Smooth muscle cell (in vitro differentiated cells): ENCODE data around the gene OR13J1. TPM values are rescaled to one million over a fixed set of nuclear protein-coding genes. Genes with fewer than 3 reads are reported as not detected.

Experiments
- DNase-seq: peaks from one replicate; lab custom pipeline; 2025; ENCODE audit not compliant: unreplicated experiment; lab: John Stamatoyannopoulos, UW
- H2AFZ ChIP-seq: fragments of 200-600 bp; sonication (generic); 2 replicates; pipeline ENCODE4 v1.6.0; 2016; ENCODE audit warnings: antibody characterized with exemption, low read depth, mild to moderate bottlenecking
- H3F3A ChIP-seq: fragments of 200-600 bp; sonication (generic); 2 replicates; pipeline ENCODE4 v1.6.0; 2017; ENCODE audit warnings: antibody characterized with exemption, low read depth
- H3K27ac ChIP-seq: fragments of 200-600 bp; sonication (generic); 2 replicates; pipeline ENCODE4 v1.5.1; 2016; ENCODE audit warnings: low read depth, mild to moderate bottlenecking
- H3K27me3 ChIP-seq: fragments of 200-600 bp; sonication (generic); 2 replicates; pipeline ENCODE4 v1.6.1; 2016; ENCODE audit warnings: low read depth, mild to moderate bottlenecking
- H3K36me3 ChIP-seq: fragments of 200-600 bp; sonication (generic); 2 replicates; pipeline ENCODE4 v1.5.1; 2016; ENCODE audit warnings: low read depth
- H3K4me1 ChIP-seq: fragments of 200-600 bp; sonication (generic); 2 replicates; pipeline ENCODE4 v1.5.1; 2016; ENCODE audit warnings: low read depth
- H3K4me2 ChIP-seq: fragments of 200-600 bp; sonication (generic); 2 replicates; pipeline ENCODE4 v1.6.0; 2016; ENCODE audit warnings: mild to moderate bottlenecking
- H3K4me3 ChIP-seq: fragments of 200-600 bp; sonication (generic); 2 replicates; pipeline ENCODE4 v1.5.1; 2016; ENCODE audit warnings: mild to moderate bottlenecking
- H3K79me2 ChIP-seq: fragments of 200-600 bp; sonication (generic); 2 replicates; pipeline ENCODE4 v1.6.0; 2016; ENCODE audit warnings: low read depth, mild to moderate bottlenecking
- H3K9ac ChIP-seq: fragments of 200-600 bp; sonication (generic); 2 replicates; pipeline ENCODE4 v1.6.0; 2016; ENCODE audit warnings: low read depth
- H3K9me3 ChIP-seq: fragments of 200-600 bp; sonication (generic); replicated peaks from 2 replicates; pipeline ENCODE4 v1.5.1; 2016; ENCODE audit warnings: low read depth
- H4K20me1 ChIP-seq: fragments of 200-600 bp; sonication (generic); 2 replicates; pipeline ENCODE4 v1.6.0; 2016; ENCODE audit warnings: low read depth
- CTCF ChIP-seq: fragments of 200-600 bp; sonication (generic); IDR thresholded peaks from 2 replicates; pipeline ENCODE4 v1.5.1; 2017; ENCODE audit warnings: borderline replicate concordance, mild to moderate bottlenecking, antibody characterized with exemption; ENCODE audit not compliant: insufficient read depth, poor library complexity, severe bottlenecking
- WGBS: methylation state at CpG from one replicate; pipeline ENCODE4 v1.1.7; 2016; ENCODE audit warnings: low lambda C conversion rate; 5-methylcytosine and 5-hydroxymethylcytosine counted together
- polyA plus RNA-seq: library from polyadenylated mRNA; unstranded; fragments of >200 nt; fragmentation: Nextera tagmentation; extraction: Ambion mirVana; gene quantifications from 2 replicates; pipeline ENCODE4 v1.2.1, GENCODE V29; 2016
- total RNA-seq: library from RNA; depleted of rRNA; stranded (reverse); fragments of >200 nt; gene quantifications from 2 replicates; pipeline ENCODE4 v1.2.3, GENCODE V29; 2014

The OR13J1 gene
- total and polyA plus RNA-seq, 2 experiments from 2014 or later = not detected

GRCh38 chr9:35842020-35842745 is 28.0 kb downstream of the OR13J1 start:
- H3K4me1 ChIP-seq = peaks cover 13% of the 10 kb centered on the region
- 96% methylated on average over 17 of the region's 17 CpGs for whole genome bisulfite sequencing
- no peak overlapping the region for H3K4me3 ChIP-seq
- H3K9ac ChIP-seq = no peak overlapping the region
- H3K4me2 ChIP-seq = no peak overlapping the region
- no peak for DNase-seq
- H3K9me3 ChIP-seq = no peaks in the 10 kb centered on the region
- H3K36me3 ChIP-seq = no peaks in the 10 kb centered on the region
- peaks cover 11% of the 10 kb centered on the region for H3F3A ChIP-seq
- H3K27me3 ChIP-seq = no peaks in the 10 kb centered on the region
- no peak overlapping the region for H2AFZ ChIP-seq
- H3K27ac ChIP-seq = no peak overlapping the region
- H4K20me1 ChIP-seq = no peaks in the 10 kb centered on the region
- H3K79me2 ChIP-seq = no peaks in the 10 kb centered on the region
- no peak for TF ChIP-seq CTCF

GRCh38 chr9:35841645-35841900 is 28.6 kb downstream of the OR13J1 start:
- Histone ChIP-seq H3K79me2 (no peaks in the 10 kb centered on the region), H3K9ac (no peak overlapping the region), H3K4me2 (no peak overlapping the region), H3K36me3 (no peaks in the 10 kb centered on the region), H3F3A (peaks cover 10% of the 10 kb centered on the region), H2AFZ (no peak overlapping the region), H3K4me1 (peaks cover 13% of the 10 kb centered on the region), H3K9me3 (no peaks in the 10 kb centered on the region), H3K27ac (no peak overlapping the region), H3K27me3 (no peaks in the 10 kb centered on the region), H4K20me1 (no peaks in the 10 kb centered on the region), H3K4me3 (no peak overlapping the region)
- WGBS = 74% methylated on average over 5 of the region's 5 CpGs
- no peak for TF ChIP-seq CTCF
- no peak for DNase-seq

- H3K4me1 ChIP-seq = peaks cover 8% of the 10 kb centered on the region
- no peaks in the 10 kb centered on the region for H3K9me3 ChIP-seq
- no peak overlapping the region for H2AFZ ChIP-seq
- H3K4me2 ChIP-seq = no peak overlapping the region
- H3K9ac ChIP-seq = no peak overlapping the region
- H3K27ac ChIP-seq = no peak overlapping the region
- no peaks in the 10 kb centered on the region for H3K36me3 ChIP-seq
- WGBS = 96% methylated on average over 15 of the region's 15 CpGs
- no peaks in the 10 kb centered on the region for H4K20me1 ChIP-seq
- no peak for TF ChIP-seq CTCF
- DNase-seq = no peak
- no peaks in the 10 kb centered on the region for H3K27me3 ChIP-seq
- H3F3A ChIP-seq = peaks cover 10% of the 10 kb centered on the region
- H3K4me3 ChIP-seq = no peak overlapping the region
- no peaks in the 10 kb centered on the region for H3K79me2 ChIP-seq
These were observed 29.1 kb downstream of the OR13J1 start for GRCh38 chr9:35840881-35841644.
